H1 (cell line): ENCODE measurements around the gene TSPAN15. TPM values are rescaled to one million over a fixed set of nuclear protein-coding genes. Genes with fewer than 3 reads are reported as not detected.

Experiments used
- MAFK ChIP-seq: IDR thresholded peaks from 2 replicates; pipeline ENCODE4 v1.6.1; 2012; ENCODE audit warnings: low read depth, mild to moderate bottlenecking, improper control_type of control experiment, low read length
- RBBP5 ChIP-seq: IDR thresholded peaks from 2 replicates; pipeline ENCODE4 v1.7.1; 2012; ENCODE audit warnings: low read depth, mild to moderate bottlenecking, inconsistent platforms, low read length, moderate library complexity, borderline replicate concordance
- polyA plus RNA-seq, 7 experiments: library from polyadenylated mRNA; depleted of rRNA in 3 of 7; stranded (reverse) in 5 of 7; unstranded in 2 of 7; fragments of >200 nt in 5 of 7; fragments of 200-250 nt in 2 of 7; gene quantifications; 1 replicate in 5 of 7; 2 replicates in 1 of 7; 4 replicates in 1 of 7; pipeline versions ENCODE4 v1.2.1 to v1.2.3, GENCODE V29; 2011 to 2013; ENCODE audit warnings: missing spikeins in 2 of 7, mixed read lengths in 2 of 7
- total RNA-seq: library from RNA; stranded (reverse); fragmentation: NEBNext Ultra II Directional; extraction: Animal tissue kit (Norgen Biotek cat#: 25700); gene quantifications from 2 replicates; pipeline ENCODE4 v1.2.1, GENCODE V29; 2021

TSPAN15 gene
- total and polyA plus RNA-seq, 2 of the 8 experiments (the other 6 are each of a cell fraction or from before 2014, with no cell fraction given), result 9.7 to 20.0 TPM

- no peak for TF ChIP-seq RBBP5
- TF ChIP-seq MAFK, result no peak
Observed at GRCh38 chr10:69541463-69541862, 90.2 kb downstream of the TSPAN15 start (continued).
